DLD1 (cell line): Measurements from ENCODE around the gene TMEM238.
"Not testable (repeated sequence)": the region's sequence is repeated elsewhere in the genome, so short reads cannot be mapped to it uniquely, and the experiment has no call there.

Source experiments
- in situ Hi-C: cut with HindIII; loops from 2 replicates; pipeline ENCODE4 v1.10.0; 2017; ENCODE audit warnings: low sequenced_read_pairs

The TMEM238 gene

DNA sequence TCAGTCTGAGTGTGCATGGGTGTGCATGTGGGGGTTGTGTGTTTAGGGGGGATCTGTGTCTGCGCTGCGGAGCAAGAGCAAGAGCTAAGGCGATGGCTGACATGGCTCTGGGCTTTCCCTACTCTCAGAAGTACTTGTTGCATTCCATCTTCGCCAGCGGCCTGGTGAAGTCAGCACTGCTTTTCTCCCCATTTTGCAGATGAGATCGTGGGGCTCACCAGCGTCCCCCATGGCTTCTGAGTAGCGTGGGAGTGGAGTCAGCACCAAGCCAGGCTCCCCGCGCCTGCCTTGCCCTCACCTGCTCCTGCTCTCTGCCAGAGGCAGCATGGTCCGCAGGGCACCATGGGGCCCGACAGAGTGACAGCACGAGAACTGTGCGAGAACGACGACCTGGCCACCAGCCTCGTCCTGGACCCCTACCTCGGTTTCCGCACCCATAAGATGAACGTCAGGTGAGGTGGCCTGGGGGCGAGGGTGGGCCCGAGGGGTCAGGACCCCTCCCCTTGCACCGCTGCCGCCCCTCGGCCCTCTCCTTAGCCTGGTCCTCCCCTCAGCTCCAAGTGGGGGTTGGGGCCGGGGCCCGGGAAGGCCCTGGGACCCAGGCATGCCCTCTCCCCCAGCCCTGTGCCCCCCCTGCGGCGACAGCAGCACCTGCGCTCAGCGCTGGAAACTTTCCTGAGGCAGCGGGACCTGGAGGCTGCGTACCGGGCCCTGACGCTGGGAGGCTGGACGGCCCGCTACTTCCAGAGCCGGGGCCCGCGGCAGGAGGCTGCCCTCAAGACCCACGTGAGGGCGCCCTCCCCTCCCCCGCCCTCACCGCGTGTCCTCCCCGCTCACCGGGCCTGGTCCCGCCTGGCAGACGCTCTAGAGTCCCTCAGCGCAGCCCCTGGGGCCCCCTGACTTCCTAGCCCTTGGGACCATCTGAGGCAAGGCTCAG, 42.2 kb downstream of the TMEM238 start:
- in situ Hi-C loops = no loop called here

DNA sequence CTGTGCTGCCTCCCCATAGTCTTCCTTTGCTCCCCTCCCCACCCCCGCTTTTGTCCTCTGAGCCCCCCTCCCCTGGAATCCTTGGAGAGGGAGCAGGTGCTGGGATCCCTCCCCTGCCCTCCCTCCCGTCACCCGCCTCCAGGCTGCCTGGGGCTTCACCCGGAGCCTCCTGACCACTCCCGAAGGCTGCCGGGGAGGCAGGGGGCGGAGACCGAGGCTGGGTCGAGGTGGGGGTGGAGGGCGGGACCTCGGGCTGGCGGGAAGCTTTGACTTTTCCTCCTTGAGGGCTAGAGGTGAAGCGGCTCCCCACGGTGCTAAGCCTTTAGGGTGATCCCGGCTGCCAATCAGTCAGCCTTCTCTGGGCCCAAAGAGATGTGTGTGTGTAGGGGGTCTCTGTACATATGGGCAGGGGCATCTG, 42.9 kb downstream of the TMEM238 start:
- in situ Hi-C loops = no loop called here

DNA sequence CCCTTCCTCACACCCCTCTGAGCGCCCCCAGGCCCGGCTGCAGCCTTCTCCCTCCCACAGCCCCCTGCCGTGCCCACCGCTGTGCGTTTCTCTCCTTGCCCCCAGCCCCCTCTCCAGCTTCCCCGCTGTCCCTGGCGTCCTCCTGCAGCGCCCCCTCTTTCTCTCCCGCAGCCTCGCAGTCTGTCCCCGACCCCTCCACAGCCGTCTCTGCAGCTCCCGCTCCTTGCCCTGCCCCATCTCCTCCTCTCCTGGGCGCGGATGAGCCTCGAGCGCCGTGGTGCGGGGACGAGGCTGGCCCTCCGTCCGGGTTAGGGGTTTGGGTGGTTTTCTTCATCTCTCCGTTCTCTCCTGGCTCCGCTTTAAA, 43.3 kb downstream of the TMEM238 start:
- in situ Hi-C loops = no loop called here

DNA sequence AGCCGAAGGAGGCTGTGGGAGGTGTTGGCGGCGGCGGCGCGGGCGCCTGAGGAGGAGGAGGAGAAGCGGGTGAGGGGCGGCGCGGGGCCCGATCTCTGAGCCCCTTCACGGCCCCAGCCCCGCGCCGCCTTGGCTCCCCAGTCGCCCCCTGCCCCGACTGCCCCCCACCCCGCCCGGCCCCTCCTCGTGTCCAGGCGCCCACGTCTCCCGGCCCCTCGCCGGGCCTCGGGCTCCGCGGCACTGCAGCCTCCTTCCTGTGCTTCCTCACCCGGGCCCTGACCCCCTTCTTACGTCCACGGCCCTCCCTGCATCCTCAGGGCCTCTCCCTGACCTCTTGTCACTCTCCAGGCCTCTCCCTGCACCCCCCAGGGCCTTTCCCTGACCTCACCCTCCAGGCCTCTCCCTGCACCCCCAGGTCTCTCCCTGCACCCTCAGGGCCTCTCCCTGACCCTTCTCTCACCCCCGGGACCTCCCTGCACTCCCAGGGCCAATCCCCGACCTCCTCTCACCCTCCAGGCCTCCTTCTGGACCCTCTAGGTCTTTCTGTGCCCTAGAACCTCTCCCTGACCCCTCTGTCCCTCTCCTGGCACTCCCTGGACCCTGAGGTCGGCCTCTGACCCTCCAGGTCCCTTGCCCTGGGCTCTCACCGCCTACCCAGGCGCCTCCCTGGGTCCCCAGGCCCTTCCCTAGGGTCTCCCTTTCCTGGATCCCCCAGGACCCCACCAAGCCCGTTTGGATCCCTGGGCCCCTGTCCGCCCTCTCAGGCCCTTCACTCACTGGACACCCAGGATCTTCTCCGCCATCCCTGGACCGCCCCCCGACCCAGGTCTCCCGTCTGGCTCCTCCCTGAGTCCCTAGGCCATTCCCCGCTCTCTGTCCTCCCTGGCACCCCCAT, 44.0 kb downstream of the TMEM238 start:
- in situ Hi-C loops = no loop called here

DNA sequence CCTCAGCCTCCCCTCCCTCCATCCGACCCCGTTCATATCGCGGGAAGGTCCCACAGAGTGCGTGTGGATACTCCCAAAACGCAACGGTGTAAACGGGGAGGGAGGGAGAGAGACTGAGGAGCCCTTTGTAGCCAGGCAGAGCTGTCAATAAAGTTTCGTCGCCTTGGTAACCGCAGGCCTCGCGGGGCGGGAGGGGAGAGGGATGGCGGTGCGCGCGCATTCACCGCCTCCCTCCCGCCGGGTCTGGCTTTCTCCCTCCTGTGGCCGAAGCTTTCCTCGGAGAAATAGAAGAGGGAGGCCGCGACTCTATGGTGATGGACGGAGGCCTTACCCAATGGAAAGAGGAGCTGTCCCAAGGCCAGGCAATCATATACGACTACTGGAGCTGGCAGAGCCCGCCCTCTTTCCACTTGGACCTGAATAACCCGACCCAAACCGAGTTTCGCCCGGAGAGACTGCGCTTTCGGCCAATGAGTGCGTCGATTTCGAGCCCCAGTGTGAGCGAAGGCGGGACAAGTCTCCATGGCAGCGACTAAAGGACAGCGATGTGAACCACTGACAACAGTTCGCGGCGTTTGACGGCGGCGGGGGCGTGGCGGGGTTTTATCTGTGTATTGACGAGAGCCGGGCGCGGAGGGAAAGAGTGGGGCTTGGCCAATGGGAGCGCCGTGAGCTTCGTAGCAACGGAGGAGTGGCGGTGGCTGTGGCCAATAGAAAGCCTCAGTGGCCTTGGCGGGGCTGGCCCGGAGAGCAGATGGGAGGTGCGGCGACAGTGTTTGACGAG, 44.8 kb downstream of the TMEM238 start, which contains the start of gene KMT5C:
KMT5C (plus strand) TSS at position 772 of the 784 bp plus-strand sequence. CDS start 2,061 bp downstream, outside the sequence.
- in situ Hi-C loops = no loop called here

DNA sequence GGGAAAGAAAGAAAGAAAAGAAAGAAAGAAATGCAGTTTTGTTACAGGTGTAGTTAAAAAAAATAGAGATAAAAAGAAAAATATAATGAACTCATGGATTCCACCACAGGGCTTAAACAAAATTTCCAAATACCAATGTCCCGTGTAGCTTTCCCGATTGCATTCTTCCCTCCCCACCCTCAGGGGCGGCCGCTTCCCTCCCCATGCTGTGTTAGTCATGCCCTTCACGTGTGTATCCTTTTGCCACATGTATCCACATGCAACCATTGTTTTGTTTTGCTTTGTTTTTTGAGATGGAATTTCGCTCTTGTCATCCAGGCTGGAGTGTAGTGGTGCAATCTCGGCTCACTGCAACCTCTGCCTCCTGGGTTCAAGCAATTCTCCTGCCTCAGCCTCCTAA, 48.0 kb downstream of the TMEM238 start:
- in situ Hi-C loops = no loop called here

DNA sequence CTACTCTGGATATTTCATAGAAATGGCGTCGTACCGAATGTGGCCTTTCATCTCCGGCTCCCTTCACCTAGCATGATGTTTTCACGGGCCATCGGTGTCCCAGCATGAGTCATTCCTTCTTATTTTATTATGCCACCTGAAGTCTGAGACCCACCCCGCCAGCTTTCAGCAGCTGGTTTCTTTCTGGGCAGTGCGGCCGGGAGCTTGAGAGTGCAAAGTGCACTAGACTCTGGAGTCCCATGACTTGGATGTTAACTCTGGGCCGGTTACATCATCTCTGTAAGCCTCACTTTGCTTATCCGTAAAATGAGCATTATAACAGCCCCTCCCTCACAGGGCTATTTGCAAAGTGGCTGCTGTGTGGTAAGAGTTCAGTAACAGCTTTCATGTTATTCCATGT, 50.2 kb downstream of the TMEM238 start:
- in situ Hi-C loops = no loop called here

DNA sequence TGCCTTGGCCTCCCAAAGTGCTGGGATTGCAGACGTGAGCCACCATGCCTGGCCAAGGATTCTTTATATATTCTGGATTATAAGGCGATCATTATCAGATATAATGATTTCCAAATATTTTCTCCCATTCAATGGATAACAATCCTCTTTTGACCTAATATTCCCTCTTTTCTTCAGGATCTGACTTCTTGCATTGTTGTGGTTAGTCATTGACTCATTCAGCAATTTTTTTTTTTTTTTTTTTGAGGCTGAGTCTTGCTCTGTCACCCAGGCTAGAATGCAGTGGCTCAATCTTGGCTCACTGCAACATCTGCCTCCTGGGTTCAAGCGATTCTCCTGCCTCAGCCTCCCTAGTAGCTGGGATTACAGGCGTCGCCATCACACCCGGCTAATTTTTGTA, 54.3 kb downstream of the TMEM238 start:
- in situ Hi-C loops = not testable (repeated sequence)
